Breast epithelium (tissue), 3 donors: Measurements from ENCODE around the gene ULBP1.

Source experiments
- CTCF ChIP-seq, 3 donors: fragments of 450-650 bp; IDR thresholded peaks; one replicate each; pipeline ENCODE4 v1.5.1; 2016 to 2017; ENCODE audit warnings: antibody characterized with exemption in 3 of 3, mild to moderate bottlenecking in 3 of 3, moderate library complexity in 3 of 3
- POLR2A ChIP-seq: fragments of 450-650 bp; IDR thresholded peaks from one replicate; pipeline ENCODE4 v1.6.1; 2016; ENCODE audit warnings: antibody characterized with exemption, mild to moderate bottlenecking, moderate library complexity

GRCh38 chr6:149933461-149933860 is 30.3 kb upstream of the ULBP1 start:
- TF ChIP-seq POLR2A (no peak), CTCF (IDR thresholded peaks at IDR 0.05) (no peak)
